ENCODE measurements around the gene RASSF8. TPM values are rescaled to one million over a fixed set of nuclear protein-coding genes. Genes with fewer than 3 reads are reported as not detected.

Gene RASSF8
- total and polyA plus RNA-seq, 9 of the 15 experiments (the other 6 are each of a cell fraction or from before 2014, with no cell fraction given) = 0.01 to 0.36 (median 0.12) TPM; not detected in 1

GRCh38 chr12:26034371-26035142 lies 76.1 kb downstream of the RASSF8 start:
- TF ChIP-seq SAFB (IDR thresholded peaks at IDR 0.05; ENCODE audit: borderline replicate concordance, low read depth, low read length) = no peak
- H3K27me3 ChIP-seq (ENCODE audit: control insufficient read depth in 2 of 2, insufficient read depth in 2 of 2, low read length in 2 of 2) = no peaks in the 10 kb centered on the region
- no peak overlapping the region for H2AFZ ChIP-seq (ENCODE audit: low read depth, low read length)
- 6% methylated on average over 5 of the region's 5 CpGs for WGBS (ENCODE audit: insufficient coverage, low coverage, missing lambda C conversion rate)
- POLR2A ChIA-PET = no interaction called here
- no peak overlapping the region for H3K4me2 ChIP-seq (ENCODE audit: insufficient read depth, low read length)
- H3K4me1 ChIP-seq (replicated peaks in 1 of 2; ENCODE audit: control insufficient read depth in 2 of 2, insufficient read depth in 2 of 2, low read length in 2 of 2) = no peaks in the 10 kb centered on the region
- H3K36me3 ChIP-seq (ENCODE audit: control insufficient read depth, insufficient read depth, low read length) = no peaks in the 10 kb centered on the region
- no peaks in the 10 kb centered on the region for H3K9me1 ChIP-seq (ENCODE audit: control insufficient read depth, insufficient read depth, low read length)
- H3K4me3 ChIP-seq = no peak overlapping the region
- H4K20me1 ChIP-seq (replicated peaks; ENCODE audit: control insufficient read depth, insufficient read depth, low read length) = no peaks in the 10 kb centered on the region
- H3K9ac ChIP-seq (ENCODE audit: insufficient read depth in 1 of 2, low read depth in 2 of 2, low read length in 2 of 2) = no peak overlapping the region
- no peak for FAIRE-seq
- in situ Hi-C loops (cut with MboI) = no loop called here
- H3K79me2 ChIP-seq (ENCODE audit: control insufficient read depth, insufficient read depth, low read length) = no peaks in the 10 kb centered on the region
- no peak overlapping the region for H3K27ac ChIP-seq (ENCODE audit: extremely low read depth, low read depth, low read length)
- intact Hi-C loops (cut with micrococcal nuclease) = no loop called here
- no peaks in the 10 kb centered on the region for H3K9me3 ChIP-seq (replicated peaks; ENCODE audit: control insufficient read depth, insufficient read depth, low read depth, low read length)
- no peak for DNase-seq (ENCODE audit: extremely low read depth in 1 of 4, low spot score in 3 of 4)
- BruUV-seq (replicated peaks) = no TSS peak
- CTCF ChIA-PET (ENCODE audit: low intra/inter-chr PET ratio) = no interaction called here
- ATAC-seq = no peak

DNA sequence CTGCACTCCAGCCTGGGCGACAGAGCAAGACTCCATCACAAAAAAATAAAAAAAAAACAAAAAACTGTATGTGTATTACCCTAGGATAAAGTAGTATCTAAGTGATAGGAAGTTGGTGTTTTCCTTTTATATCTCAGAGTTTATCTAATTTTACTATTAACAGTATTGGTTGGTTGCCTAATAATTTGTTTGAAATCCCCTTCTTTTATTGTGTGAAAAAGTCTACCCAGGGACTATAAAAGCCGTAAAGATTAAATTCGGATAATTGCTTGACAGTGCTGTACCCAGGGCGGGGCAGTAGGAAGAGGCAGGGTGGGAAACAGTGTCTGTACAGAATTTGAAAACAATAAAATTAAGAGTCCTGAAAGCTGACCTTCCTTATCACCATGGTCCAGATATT lies 78.4 kb downstream of the RASSF8 start:
- H3K4me1 ChIP-seq (replicated peaks in 1 of 2; ENCODE audit: control insufficient read depth in 2 of 2, insufficient read depth in 2 of 2, low read length in 2 of 2) = no peaks in the 10 kb centered on the region
- in situ Hi-C loops (cut with MboI) (no loop called here), intact Hi-C loops (cut with micrococcal nuclease) (no loop called here)
- no peak overlapping the region for H3K4me3 ChIP-seq
- H3K4me2 ChIP-seq (ENCODE audit: insufficient read depth, low read length) = no peak overlapping the region
- DNase-seq (ENCODE audit: extremely low read depth in 1 of 4, low spot score in 3 of 4) = no peak
- no peak overlapping the region for H3K27ac ChIP-seq (ENCODE audit: extremely low read depth, low read depth, low read length)
- H4K20me1 ChIP-seq (replicated peaks; ENCODE audit: control insufficient read depth, insufficient read depth, low read length) = no peaks in the 10 kb centered on the region
- ChIA-PET CTCF (ENCODE audit: low intra/inter-chr PET ratio) (no interaction called here), POLR2A (no interaction called here)
- no peak overlapping the region for H3K9ac ChIP-seq (ENCODE audit: insufficient read depth in 1 of 2, low read depth in 2 of 2, low read length in 2 of 2)
- H3K9me3 ChIP-seq (replicated peaks; ENCODE audit: control insufficient read depth, insufficient read depth, low read depth, low read length) = no peaks in the 10 kb centered on the region
- H2AFZ ChIP-seq (ENCODE audit: low read depth, low read length) = no peak overlapping the region
- BruUV-seq (replicated peaks) = no TSS peak
- no peaks in the 10 kb centered on the region for H3K36me3 ChIP-seq (ENCODE audit: control insufficient read depth, insufficient read depth, low read length)
- no peak for ATAC-seq
- H3K27me3 ChIP-seq (ENCODE audit: control insufficient read depth in 2 of 2, insufficient read depth in 2 of 2, low read length in 2 of 2) = no peaks in the 10 kb centered on the region
- TF ChIP-seq, protein P1, sequence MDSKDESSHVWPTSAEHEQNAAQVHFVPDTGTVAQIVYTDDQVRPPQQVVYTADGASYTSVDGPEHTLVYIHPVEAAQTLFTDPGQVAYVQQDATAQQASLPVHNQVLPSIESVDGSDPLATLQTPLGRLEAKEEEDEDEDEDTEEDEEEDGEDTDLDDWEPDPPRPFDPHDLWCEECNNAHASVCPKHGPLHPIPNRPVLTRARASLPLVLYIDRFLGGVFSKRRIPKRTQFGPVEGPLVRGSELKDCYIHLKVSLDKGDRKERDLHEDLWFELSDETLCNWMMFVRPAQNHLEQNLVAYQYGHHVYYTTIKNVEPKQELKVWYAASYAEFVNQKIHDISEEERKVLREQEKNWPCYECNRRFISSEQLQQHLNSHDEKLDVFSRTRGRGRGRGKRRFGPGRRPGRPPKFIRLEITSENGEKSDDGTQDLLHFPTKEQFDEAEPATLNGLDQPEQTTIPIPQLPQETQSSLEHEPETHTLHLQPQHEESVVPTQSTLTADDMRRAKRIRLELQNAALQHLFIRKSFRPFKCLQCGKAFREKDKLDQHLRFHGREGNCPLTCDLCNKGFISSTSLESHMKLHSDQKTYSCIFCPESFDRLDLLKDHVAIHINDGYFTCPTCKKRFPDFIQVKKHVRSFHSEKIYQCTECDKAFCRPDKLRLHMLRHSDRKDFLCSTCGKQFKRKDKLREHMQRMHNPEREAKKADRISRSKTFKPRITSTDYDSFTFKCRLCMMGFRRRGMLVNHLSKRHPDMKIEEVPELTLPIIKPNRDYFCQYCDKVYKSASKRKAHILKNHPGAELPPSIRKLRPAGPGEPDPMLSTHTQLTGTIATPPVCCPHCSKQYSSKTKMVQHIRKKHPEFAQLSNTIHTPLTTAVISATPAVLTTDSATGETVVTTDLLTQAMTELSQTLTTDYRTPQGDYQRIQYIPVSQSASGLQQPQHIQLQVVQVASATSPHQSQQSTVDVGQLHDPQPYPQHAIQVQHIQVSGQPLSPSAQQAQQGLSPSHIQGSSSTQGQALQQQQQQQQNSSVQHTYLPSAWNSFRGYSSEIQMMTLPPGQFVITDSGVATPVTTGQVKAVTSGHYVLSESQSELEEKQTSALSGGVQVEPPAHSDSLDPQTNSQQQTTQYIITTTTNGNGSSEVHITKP (IDR thresholded peaks at IDR 0.05; ENCODE audit: partially characterized antibody) = no peak
- WGBS (ENCODE audit: insufficient coverage, low coverage, missing lambda C conversion rate) = 0% methylated on average over 4 of the region's 4 CpGs
- FAIRE-seq = no peak
- H3K9me1 ChIP-seq (ENCODE audit: control insufficient read depth, insufficient read depth, low read length) = no peaks in the 10 kb centered on the region
- no peaks in the 10 kb centered on the region for H3K79me2 ChIP-seq (ENCODE audit: control insufficient read depth, insufficient read depth, low read length)
